Neural cell (in vitro differentiated cells): ENCODE results near the gene ZNF497. TPM values are rescaled to one million over a fixed set of nuclear protein-coding genes. Genes with fewer than 3 reads are reported as not detected.

ENCODE experiments used
- H2AFZ ChIP-seq: fragments of 200-600, 300-800 bp; sonication (generic), shearing (Covaris generic); 2 replicates; pipeline ENCODE4 v1.6.0; 2014; ENCODE audit warnings: low read depth, mild to moderate bottlenecking, antibody characterized with exemption, low read length, moderate library complexity
- H3F3A ChIP-seq: fragments of 200-600 bp; shearing (Covaris generic); 2 replicates; pipeline ENCODE4 v1.6.1; 2016; ENCODE audit warnings: mild to moderate bottlenecking, moderate library complexity, mixed read lengths, antibody characterized with exemption, low read length; ENCODE audit not compliant: insufficient read depth, poor library complexity, severe bottlenecking
- H3K27ac ChIP-seq: fragments of 200-600, 300-800 bp; sonication (generic), shearing (Covaris generic); 2 replicates; pipeline ENCODE4 v1.5.1; 2014; ENCODE audit warnings: mild to moderate bottlenecking, low read length, moderate library complexity
- H3K27me3 ChIP-seq: fragments of 300-800, 200-600 bp; sonication (generic), shearing (Covaris generic); 2 replicates; pipeline ENCODE4 v1.6.0; 2014; ENCODE audit warnings: mild to moderate bottlenecking, low read depth, low read length, moderate library complexity; ENCODE audit not compliant: insufficient read depth
- H3K36me3 ChIP-seq: fragments of 300-800, 200-600 bp; sonication (generic), shearing (Covaris generic); 2 replicates; pipeline ENCODE4 v1.5.1; 2014; ENCODE audit warnings: mild to moderate bottlenecking, antibody characterized with exemption, low read length, moderate library complexity; ENCODE audit not compliant: insufficient read depth
- H3K4me2 ChIP-seq: fragments of 300-800, 200-600 bp; sonication (generic), shearing (Covaris generic); 2 replicates; pipeline ENCODE4 v1.6.0; 2014; ENCODE audit warnings: mild to moderate bottlenecking, low read length
- H3K4me3 ChIP-seq: fragments of 300-800, 200-600 bp; sonication (generic), shearing (Covaris generic); 2 replicates; pipeline ENCODE4 v1.5.1; 2014; ENCODE audit warnings: mild to moderate bottlenecking, low read length, moderate library complexity
- H3K79me2 ChIP-seq: fragments of 200-600 bp; shearing (Covaris generic); replicated peaks from 2 replicates; pipeline ENCODE4 v1.6.0; 2014; ENCODE audit warnings: mild to moderate bottlenecking, low read length, moderate library complexity; ENCODE audit not compliant: insufficient read depth
- H3K9ac ChIP-seq: fragments of 300-800, 200-600 bp; sonication (generic), shearing (Covaris generic); 2 replicates; pipeline ENCODE4 v1.6.1; 2016; ENCODE audit warnings: mild to moderate bottlenecking, low read length, mixed read lengths
- H3K9me2 ChIP-seq: fragments of 200-600 bp; shearing (Covaris generic); 2 replicates; pipeline ENCODE4 v1.6.1; 2016; ENCODE audit warnings: mild to moderate bottlenecking, low read length, mixed read lengths; ENCODE audit not compliant: insufficient read depth
- H3K9me3 ChIP-seq: fragments of 200-600, 300-800 bp; sonication (generic), shearing (Covaris generic); 2 replicates; pipeline ENCODE4 v1.6.1; 2016; ENCODE audit warnings: mild to moderate bottlenecking, mixed run types, low read length, moderate library complexity, mixed read lengths
- H4K20me1 ChIP-seq: fragments of 200-600 bp; shearing (Covaris generic); 2 replicates; pipeline ENCODE4 v1.6.1; 2016; ENCODE audit warnings: mild to moderate bottlenecking, mixed run types; ENCODE audit not compliant: insufficient read depth
- EP300 ChIP-seq: fragments of 450-650 bp; conservative IDR thresholded peaks from 2 replicates; pipeline ENCODE4 v1.6.1; 2014; ENCODE audit warnings: antibody characterized with exemption, mild to moderate bottlenecking, moderate library complexity; ENCODE audit not compliant: poor library complexity, severe bottlenecking
- EZH2 ChIP-seq: fragments of 200-600, 300-800 bp; shearing (Covaris generic), sonication (generic); IDR thresholded peaks from 2 replicates; pipeline ENCODE4 v1.6.1; 2014; ENCODE audit warnings: antibody characterized with exemption, low read length, borderline replicate concordance, mild to moderate bottlenecking; ENCODE audit not compliant: insufficient read depth, poor library complexity, severe bottlenecking
- MXI1 ChIP-seq: fragments of 450-650 bp; conservative IDR thresholded peaks from 2 replicates; pipeline ENCODE4 v1.6.1; 2014; ENCODE audit warnings: antibody characterized with exemption, mild to moderate bottlenecking; ENCODE audit not compliant: poor library complexity, severe bottlenecking
- POLR2AphosphoS5 ChIP-seq: IDR thresholded peaks from 2 replicates; pipeline ENCODE4 v1.6.1; 2012
- RAD21 ChIP-seq: fragments of 450-650 bp; conservative IDR thresholded peaks from 2 replicates; pipeline ENCODE4 v1.6.1; 2014; ENCODE audit warnings: antibody characterized with exemption, mild to moderate bottlenecking, moderate library complexity
- REST ChIP-seq: IDR thresholded peaks from 2 replicates; pipeline ENCODE4 v1.6.1; 2012; ENCODE audit warnings: borderline replicate concordance
- SMC3 ChIP-seq: fragments of 450-650 bp; conservative IDR thresholded peaks from 2 replicates; pipeline ENCODE4 v1.6.1; 2014; ENCODE audit warnings: antibody characterized with exemption, mild to moderate bottlenecking, moderate library complexity; ENCODE audit not compliant: poor library complexity
- TAF1 ChIP-seq: IDR thresholded peaks from 2 replicates; pipeline ENCODE4 v1.6.1; 2012; ENCODE audit warnings: low read depth
- polyA plus RNA-seq: library from polyadenylated mRNA; depleted of rRNA; stranded (reverse); fragments of >200 nt; gene quantifications from 2 replicates; pipeline ENCODE4 v1.2.3, GENCODE V29; 2014
- small RNA-seq, 3 experiments: library from RNA; depleted of rRNA; stranded (forward); fragments of <200 nt; gene quantifications; one replicate each; pipeline ENCODE3, GENCODE V24; 2012
- TF ChIP-seq, protein P1 (sequence below): fragments of 450-650 bp; IDR thresholded peaks from 2 replicates; pipeline ENCODE4 v1.5.1; 2014; ENCODE audit warnings: antibody characterized with exemption, mild to moderate bottlenecking, moderate library complexity; ENCODE audit not compliant: poor library complexity, severe bottlenecking

The ZNF497 gene
- polyA plus RNA-seq, 1 donor from 2014 or later, result 13.7 TPM

DNA sequence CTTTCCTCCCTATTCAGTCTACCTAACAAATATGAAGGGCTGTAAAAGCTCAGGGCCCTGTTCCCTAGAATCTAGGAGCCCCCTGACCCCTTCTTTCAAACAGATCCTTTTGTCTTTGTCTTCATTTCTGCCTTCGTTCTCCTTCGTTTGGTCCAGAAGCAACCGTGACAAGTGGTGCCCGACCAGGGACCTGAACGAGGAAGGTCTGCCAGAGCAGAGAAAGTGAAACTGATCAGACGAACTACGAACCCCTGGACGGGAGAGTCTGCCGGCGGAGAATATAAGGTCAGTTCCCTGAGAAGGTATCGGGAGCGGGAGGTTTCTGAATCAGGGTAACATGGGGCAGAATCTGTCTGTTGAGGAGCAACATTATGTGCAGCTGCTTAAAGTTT lies 56.6 kb downstream of the ZNF497 start (continued):
- TF ChIP-seq EZH2, result no peak

DNA sequence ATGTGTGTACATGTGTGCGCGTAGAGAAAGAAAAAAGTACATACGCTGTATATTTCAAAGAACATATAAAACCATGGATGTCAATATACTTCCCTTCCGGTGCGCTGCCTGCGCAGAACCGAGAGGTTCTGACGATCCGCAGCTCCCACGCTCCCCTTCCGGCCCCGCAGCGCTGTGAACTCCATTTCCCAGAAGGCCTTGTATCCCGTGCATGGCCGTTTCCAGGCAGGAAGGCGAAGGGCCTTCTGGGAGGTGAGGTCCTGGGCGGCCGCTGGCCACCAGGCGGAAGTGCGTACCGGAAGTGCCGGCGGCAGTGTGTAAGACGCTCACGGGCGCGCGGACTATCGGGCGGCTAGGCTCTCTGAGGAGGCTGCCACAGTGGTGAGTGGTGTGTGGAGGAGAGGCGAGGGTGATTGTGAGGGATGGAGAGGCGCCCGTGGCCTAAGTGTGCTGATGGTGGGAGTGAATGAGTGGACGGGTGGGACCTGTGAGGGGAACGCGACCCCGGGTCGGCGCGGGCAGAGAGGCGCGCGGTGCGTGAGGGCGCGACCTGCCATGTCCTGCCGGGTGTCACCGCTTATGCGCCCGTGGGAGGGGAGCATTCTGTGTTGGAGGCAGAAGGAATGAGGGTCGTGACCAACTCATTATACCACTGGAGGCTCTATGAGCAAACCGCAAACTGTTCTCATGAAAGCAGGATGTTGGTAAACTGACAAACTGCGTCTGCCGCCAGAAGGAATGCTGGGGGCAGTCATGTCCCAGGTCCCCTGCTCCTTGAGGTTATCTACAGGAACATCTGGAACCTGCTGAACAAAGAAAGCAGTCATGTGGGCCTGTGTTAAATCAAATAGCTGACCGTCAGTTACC lies 57.3 kb downstream of the ZNF497 start, which contains the start of gene ERVK3-1:
Gene ERVK3-1, plus strand, starts transcription at position 313 of the 867 bp plus-strand sequence. CDS start 6,792 bp downstream, outside the sequence.
- Histone ChIP-seq H2AFZ (peak within 1 kb of the TSS; percentile 69), H3K27me3 (no peaks in the 10 kb centered on the region)
- peak; percentile 95 for TF ChIP-seq POLR2AphosphoS5
- TF ChIP-seq EP300, result no peak
- peak; percentile 78 for TF ChIP-seq TAF1
- no peak for TF ChIP-seq EZH2
- TF ChIP-seq, protein P1, sequence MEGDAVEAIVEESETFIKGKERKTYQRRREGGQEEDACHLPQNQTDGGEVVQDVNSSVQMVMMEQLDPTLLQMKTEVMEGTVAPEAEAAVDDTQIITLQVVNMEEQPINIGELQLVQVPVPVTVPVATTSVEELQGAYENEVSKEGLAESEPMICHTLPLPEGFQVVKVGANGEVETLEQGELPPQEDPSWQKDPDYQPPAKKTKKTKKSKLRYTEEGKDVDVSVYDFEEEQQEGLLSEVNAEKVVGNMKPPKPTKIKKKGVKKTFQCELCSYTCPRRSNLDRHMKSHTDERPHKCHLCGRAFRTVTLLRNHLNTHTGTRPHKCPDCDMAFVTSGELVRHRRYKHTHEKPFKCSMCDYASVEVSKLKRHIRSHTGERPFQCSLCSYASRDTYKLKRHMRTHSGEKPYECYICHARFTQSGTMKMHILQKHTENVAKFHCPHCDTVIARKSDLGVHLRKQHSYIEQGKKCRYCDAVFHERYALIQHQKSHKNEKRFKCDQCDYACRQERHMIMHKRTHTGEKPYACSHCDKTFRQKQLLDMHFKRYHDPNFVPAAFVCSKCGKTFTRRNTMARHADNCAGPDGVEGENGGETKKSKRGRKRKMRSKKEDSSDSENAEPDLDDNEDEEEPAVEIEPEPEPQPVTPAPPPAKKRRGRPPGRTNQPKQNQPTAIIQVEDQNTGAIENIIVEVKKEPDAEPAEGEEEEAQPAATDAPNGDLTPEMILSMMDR, result peak; percentile 44
- TF ChIP-seq RAD21, result peak; percentile 45
- peak; percentile 75 for TF ChIP-seq REST
- no peak for TF ChIP-seq SMC3
- peak; percentile 94 for TF ChIP-seq MXI1

GRCh38 chr19:58304748-58305064 lies 57.8 kb downstream of the ZNF497 start:
- Histone ChIP-seq H3K27me3 (no peaks in the 10 kb centered on the region), H4K20me1 (no peaks in the 10 kb centered on the region), H3K36me3 (peaks cover 13% of the 10 kb centered on the region), H3F3A (no peaks in the 10 kb centered on the region), H3K9ac (peak overlapping the region; percentile 30), H2AFZ (peak overlapping the region; percentile 2), H3K4me2 (peak overlapping the region; percentile 48), H3K79me2 (peaks cover 45% of the 10 kb centered on the region), H3K27ac (peak overlapping the region; percentile 64), H3K4me3 (peak overlapping the region; percentile 80), H3K9me2 (no peaks in the 10 kb centered on the region), H3K9me3 (no peaks in the 10 kb centered on the region)
- TF ChIP-seq EP300 (no peak), EZH2 (no peak), RAD21 (no peak)

More for the DNA sequence above, 57.3 kb downstream of the ZNF497 start, which contains the start of gene ERVK3-1:
- peak within 1 kb of the TSS; percentile 79 for H3K9ac ChIP-seq
- H3K9me2 ChIP-seq, result no peaks in the 10 kb centered on the region
- peak within 1 kb of the TSS; percentile 92 for H3K4me2 ChIP-seq
- H4K20me1 ChIP-seq, result no peaks in the 10 kb centered on the region
- peaks cover 42% of the 10 kb centered on the region for H3K79me2 ChIP-seq
- H3K4me3 ChIP-seq, result peak within 1 kb of the TSS; percentile 80
- no peaks in the 10 kb centered on the region for H3K9me3 ChIP-seq
- no peaks in the 10 kb centered on the region for H3F3A ChIP-seq
- peaks cover 13% of the 10 kb centered on the region for H3K36me3 ChIP-seq
- peak within 1 kb of the TSS; percentile 80 for H3K27ac ChIP-seq

Small RNA genes lying within 50 kb of the gene (small RNA-seq; reads per million reads assigned to genes)
- gene MIR4754, result 0.23 to 5.5 (median 1.9) reads per million in 3 experiments
- 0 to 0.26 (median 0) reads per million in 3 experiments for gene MIR6806
- gene RNA5SP473, result 0.13 to 0.57 (median 0.26) reads per million in 3 experiments

Other genes starting within 250 kb of the ZNF497 start
- gene ZNF329, start 212.0 kb downstream of the ZNF497 start, polyA plus RNA-seq, result 20.3 and 20.6 TPM in 2 replicates
- 46.4 and 47.2 TPM in 2 replicates for gene ZNF274, start 179.7 kb downstream of the ZNF497 start, polyA plus RNA-seq
- 22.7 and 50.1 TPM in 2 replicates for gene ZNF544, start 133.8 kb downstream of the ZNF497 start, polyA plus RNA-seq
- gene ZNF8, start 83.8 kb downstream of the ZNF497 start, polyA plus RNA-seq, result 5.5 and 6.4 TPM in 2 replicates
- gene ERVK3-1, start 57.4 kb downstream of the ZNF497 start, polyA plus RNA-seq, result 137 and 141 TPM in 2 replicates
- gene ZSCAN22, start 35.8 kb downstream of the ZNF497 start, polyA plus RNA-seq, result 1.6 and 2.2 TPM in 2 replicates
- 35.4 and 40.0 TPM in 2 replicates for gene A1BG, start 9.3 kb downstream of the ZNF497 start, polyA plus RNA-seq
- gene ZNF837, start 18.3 kb upstream of the ZNF497 start, polyA plus RNA-seq, result 4.5 and 9.8 TPM in 2 replicates
- gene RPS5, start 24.5 kb upstream of the ZNF497 start, polyA plus RNA-seq, result 1,461 and 1,514 TPM in 2 replicates
- not detected in 2 replicates for gene RNF225, start 32.9 kb upstream of the ZNF497 start, polyA plus RNA-seq
- gene ZNF584, start 45.9 kb upstream of the ZNF497 start, polyA plus RNA-seq, result 17.9 and 29.6 TPM in 2 replicates
- gene ZNF132, start 77.4 kb upstream of the ZNF497 start, polyA plus RNA-seq, result 0.77 and 1.0 TPM in 2 replicates
- 7.8 and 10.4 TPM in 2 replicates for gene ZNF324B, start 88.9 kb upstream of the ZNF497 start, polyA plus RNA-seq
- gene ZNF324, start 104.3 kb upstream of the ZNF497 start, polyA plus RNA-seq, result 12.5 and 19.5 TPM in 2 replicates
- 18.2 and 25.9 TPM in 2 replicates for gene ZNF446, start 113.6 kb upstream of the ZNF497 start, polyA plus RNA-seq
- gene SLC27A5, start 149.2 kb upstream of the ZNF497 start, polyA plus RNA-seq, result 14.9 and 19.7 TPM in 2 replicates
- 5.5 and 6.8 TPM in 2 replicates for gene ZBTB45, start 157.1 kb upstream of the ZNF497 start, polyA plus RNA-seq
- gene TRIM28, start 181.3 kb upstream of the ZNF497 start, polyA plus RNA-seq, result 227 and 256 TPM in 2 replicates
- gene CHMP2A, start 192.4 kb upstream of the ZNF497 start, polyA plus RNA-seq, result 176 and 189 TPM in 2 replicates
- gene UBE2M, start 195.9 kb upstream of the ZNF497 start, polyA plus RNA-seq, result 138 and 151 TPM in 2 replicates
- 74.6 and 80.8 TPM in 2 replicates for gene MZF1, start 210.6 kb upstream of the ZNF497 start, polyA plus RNA-seq